AG09309 (cell line): ENCODE data around the gene MED9.

Source experiments
- DNase-seq: peaks from one replicate; pipeline ENCODE4 v3.0.0-alpha.2; 2010; ENCODE audit warnings: low read depth
- H3K4me3 ChIP-seq: 2 replicates; pipeline ENCODE4 v1.5.1; 2011; ENCODE audit warnings: mild to moderate bottlenecking, low read depth, low read length, moderate library complexity; ENCODE audit not compliant: control insufficient read depth
- CTCF ChIP-seq: IDR thresholded peaks from 2 replicates; pipeline ENCODE4 v1.5.1; 2011; ENCODE audit warnings: mild to moderate bottlenecking, low read depth, low read length, inconsistent platforms; ENCODE audit not compliant: insufficient read depth, control insufficient read depth; ENCODE audit errors: missing control alignments

Gene MED9

GRCh38 chr17:17437461-17437860, 39.3 kb upstream of the MED9 start:
- TF ChIP-seq CTCF, result no peak
- no peak for DNase-seq
- no peak overlapping the region for H3K4me3 ChIP-seq

- H3K4me3 ChIP-seq, result no peak overlapping the region
Observed at GRCh38 chr17:17437893-17438292, 38.9 kb upstream of the MED9 start.

GRCh38 chr17:17440010-17440843, 36.6 kb upstream of the MED9 start:
- no peak for DNase-seq
- H3K4me3 ChIP-seq, result no peak overlapping the region
- TF ChIP-seq CTCF, result peak; percentile 51

More at GRCh38 chr17:17437893-17438292, 38.9 kb upstream of the MED9 start:
- no peak for DNase-seq
- no peak for TF ChIP-seq CTCF

- H3K4me3 ChIP-seq, result no peak overlapping the region
- no peak for TF ChIP-seq CTCF
- no peak for DNase-seq
Observed at GRCh38 chr17:17440938-17441675, 35.7 kb upstream of the MED9 start.

GRCh38 chr17:17443173-17443572, 33.6 kb upstream of the MED9 start:
- TF ChIP-seq CTCF, result no peak
- no peak overlapping the region for H3K4me3 ChIP-seq

GRCh38 chr17:17445296-17445924, 31.4 kb upstream of the MED9 start:
- no peak for TF ChIP-seq CTCF
- no peak overlapping the region for H3K4me3 ChIP-seq
- no peak for DNase-seq

More at GRCh38 chr17:17443173-17443572, 33.6 kb upstream of the MED9 start:
- no peak for DNase-seq
